SK-N-SH treated with all-trans-retinoic acid at 6 μM for 48 hours (cell line): ENCODE data around the gene PAXX.

Experiments
- ATAC-seq: fragments of 200-7000 bp; cut with Tn5 transposase; 3 replicates; pipeline ENCODE4 v1.9.1; 2020; ENCODE audit warnings: mild to moderate bottlenecking, moderate library complexity
- ARNTL ChIP-seq: fragments of 450-650 bp; formaldehyde crosslinking; IDR thresholded peaks from 2 replicates; pipeline ENCODE4 v1.5.0; 2020; ENCODE audit warnings: low read depth, mild to moderate bottlenecking, moderate library complexity, borderline replicate concordance
- BACH2 ChIP-seq: fragments of 250-450 bp; sonication (Bioruptor Pico); IDR thresholded peaks from 2 replicates; pipeline ENCODE4 v1.9.0; 2021; ENCODE audit warnings: mild to moderate bottlenecking, borderline replicate concordance
- CREB5 ChIP-seq: fragments of 250-450 bp; sonication (Bioruptor Pico); IDR thresholded peaks from 2 replicates; pipeline ENCODE4 v1.5.1; 2020; ENCODE audit warnings: low read depth, mild to moderate bottlenecking, moderate library complexity
- CSRNP3 ChIP-seq: fragments of 250-450 bp; sonication (Bioruptor Pico); IDR thresholded peaks from 2 replicates; pipeline ENCODE4 v1.5.1; 2021; ENCODE audit warnings: mild to moderate bottlenecking, moderate library complexity
- ESRRG ChIP-seq: fragments of 250-450 bp; sonication (Bioruptor Pico); IDR thresholded peaks from 2 replicates; pipeline ENCODE4 v1.6.1; 2021; ENCODE audit warnings: mild to moderate bottlenecking
- GLIS3 ChIP-seq: fragments of 250-450 bp; sonication (Bioruptor Pico); IDR thresholded peaks from 2 replicates; pipeline ENCODE4 v1.5.0; 2020; ENCODE audit warnings: mild to moderate bottlenecking, moderate library complexity
- ISL1 ChIP-seq: fragments of 250-450 bp; sonication (Bioruptor Pico); IDR thresholded peaks from 2 replicates; pipeline ENCODE4 v2.1.2; 2022; ENCODE audit warnings: mild to moderate bottlenecking, moderate library complexity
- OSR1 ChIP-seq: fragments of 250-450 bp; sonication (Bioruptor Pico); IDR thresholded peaks from 2 replicates; pipeline ENCODE4 v1.8.0; 2022; ENCODE audit warnings: moderate library complexity, mild to moderate bottlenecking, inconsistent platforms
- PPARA ChIP-seq: fragments of 250-450 bp; sonication (Bioruptor Pico); IDR thresholded peaks from 2 replicates; pipeline ENCODE4 v1.5.0; 2020; ENCODE audit warnings: mild to moderate bottlenecking, borderline replicate concordance
- SNAI2 ChIP-seq: fragments of 250-450 bp; sonication (Bioruptor Pico); IDR thresholded peaks from 2 replicates; pipeline ENCODE4 v1.5.0; 2020; ENCODE audit warnings: mild to moderate bottlenecking, moderate library complexity
- TCF4 ChIP-seq: fragments of 250-450 bp; sonication (Bioruptor Pico); IDR thresholded peaks from 2 replicates; pipeline ENCODE4 v1.8.0; 2021; ENCODE audit warnings: mild to moderate bottlenecking, moderate library complexity, borderline replicate concordance
- TOX ChIP-seq: fragments of 250-450 bp; sonication (Bioruptor Pico); IDR thresholded peaks from 2 replicates; pipeline ENCODE4 v1.8.0; 2021; ENCODE audit warnings: mild to moderate bottlenecking, moderate library complexity, borderline replicate concordance
- TSHZ2 ChIP-seq: fragments of 250-450 bp; sonication (Bioruptor Pico); IDR thresholded peaks from 2 replicates; pipeline ENCODE4 v1.5.0; 2020; ENCODE audit warnings: mild to moderate bottlenecking, moderate library complexity
- ZC3H10 ChIP-seq: fragments of 250-450 bp; sonication (Bioruptor Pico); IDR thresholded peaks from 2 replicates; pipeline ENCODE4 v1.5.1; 2021; ENCODE audit warnings: mild to moderate bottlenecking, moderate library complexity
- ZFP3 ChIP-seq: fragments of 250-450 bp; sonication (Bioruptor Pico); IDR thresholded peaks from 2 replicates; pipeline ENCODE4 v1.5.0; 2020; ENCODE audit warnings: mild to moderate bottlenecking, moderate library complexity
- ZFP30 ChIP-seq: fragments of 450-650 bp; formaldehyde crosslinking; IDR thresholded peaks from 2 replicates; pipeline ENCODE4 v1.5.0; 2022; ENCODE audit warnings: mild to moderate bottlenecking, moderate library complexity
- ZNF565 ChIP-seq: fragments of 450-650 bp; formaldehyde crosslinking; conservative IDR thresholded peaks from 2 replicates; pipeline ENCODE4 v1.5.0; 2020; ENCODE audit warnings: low read depth, mild to moderate bottlenecking, moderate library complexity
- ZNF70 ChIP-seq: fragments of 450-650 bp; formaldehyde crosslinking; IDR thresholded peaks from 2 replicates; pipeline ENCODE4 v1.5.0; 2020; ENCODE audit warnings: mild to moderate bottlenecking, moderate library complexity
- ZNF8 ChIP-seq: fragments of 450-650 bp; formaldehyde crosslinking; IDR thresholded peaks from 2 replicates; pipeline ENCODE4 v1.5.0; 2020; ENCODE audit warnings: mild to moderate bottlenecking, moderate library complexity

The PAXX gene

GRCh38 chr9:136957461-136957860 is 34.8 kb upstream of the PAXX start:
- ATAC-seq = no peak
- no peak for TF ChIP-seq TCF4 (CRISPR knock-in tag)
- no peak for TF ChIP-seq ESRRG
- TF ChIP-seq ZNF8 (CRISPR knock-in tag) = no peak
- TF ChIP-seq PPARA (CRISPR knock-in tag) = no peak
- no peak for TF ChIP-seq GLIS3
- TF ChIP-seq ZFP3 = no peak
- no peak for TF ChIP-seq OSR1 (CRISPR knock-in tag)
- TF ChIP-seq BACH2 = no peak

- TF ChIP-seq ZNF70 (CRISPR knock-in tag) (no peak), BACH2 (no peak), GLIS3 (no peak), CSRNP3 (CRISPR knock-in tag) (no peak), PPARA (CRISPR knock-in tag) (no peak), ZFP3 (no peak), TSHZ2 (CRISPR knock-in tag) (no peak), ESRRG (no peak)
Observed at GRCh38 chr9:136957901-136958300, 34.3 kb upstream of the PAXX start.

GRCh38 chr9:136958473-136958872 is 33.7 kb upstream of the PAXX start:
- ATAC-seq = no peak
- TF ChIP-seq ESRRG (no peak), BACH2 (no peak), TSHZ2 (CRISPR knock-in tag) (no peak), CSRNP3 (CRISPR knock-in tag) (no peak), ZNF70 (CRISPR knock-in tag) (no peak), ZFP30 (no peak)

More at GRCh38 chr9:136957901-136958300, 34.3 kb upstream of the PAXX start:
- no peak for ATAC-seq

GRCh38 chr9:136958898-136959850 is 33.0 kb upstream of the PAXX start:
- no peak for ATAC-seq
- TF ChIP-seq ZFP3 (no peak), CREB5 (CRISPR knock-in tag) (no peak), ZNF8 (CRISPR knock-in tag) (no peak), PPARA (CRISPR knock-in tag) (no peak), ISL1 (CRISPR knock-in tag) (no peak), ZC3H10 (CRISPR knock-in tag) (no peak), SNAI2 (CRISPR knock-in tag) (no peak), TSHZ2 (CRISPR knock-in tag) (no peak), TCF4 (CRISPR knock-in tag) (no peak), GLIS3 (no peak), BACH2 (no peak), ZNF565 (no peak), TOX (no peak), ZFP30 (no peak), ARNTL (no peak)
